Measurements from ENCODE around the gene TPRG1L.
A peak's percentile ranks its signal among the peaks of the same experiment; 100 is the strongest.

TPRG1L gene

DNA sequence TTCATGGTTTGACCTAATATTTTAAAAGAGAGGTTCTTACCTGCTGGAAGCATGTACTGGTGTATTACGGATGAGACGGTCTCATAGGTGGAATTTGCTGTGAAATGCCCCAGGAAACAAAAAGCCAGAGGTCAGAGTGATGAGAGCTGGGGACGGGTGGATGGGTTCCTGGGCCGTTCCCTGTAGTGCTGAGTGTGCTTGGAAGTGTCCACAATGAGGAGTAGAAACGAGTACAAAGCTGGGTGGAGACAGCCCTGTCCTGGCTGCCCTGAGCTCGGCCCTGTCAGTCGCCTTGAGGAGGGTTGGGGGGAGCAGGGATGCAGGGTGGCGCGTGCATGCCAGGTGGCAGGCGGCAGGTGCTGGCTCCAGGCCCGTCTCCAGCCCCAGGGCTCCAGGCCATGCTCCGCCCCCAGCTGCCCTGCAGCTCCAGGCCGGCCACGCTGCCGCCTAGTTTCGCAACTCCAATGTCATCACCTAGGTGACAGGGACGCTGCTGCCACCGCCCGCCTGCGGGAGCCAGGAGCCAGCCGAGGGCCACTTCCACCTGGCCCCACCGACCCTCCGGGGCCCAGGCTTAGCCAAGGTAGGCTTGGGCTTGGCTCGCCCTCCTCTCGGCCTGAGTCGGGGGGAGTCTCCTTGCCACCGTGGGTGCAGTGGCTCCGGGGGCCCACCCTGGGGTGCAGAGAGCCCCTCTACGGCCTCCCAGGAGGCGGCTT, 43.9 kb downstream of the TPRG1L start:
- peak; percentile 61 for DNase-seq

DNA sequence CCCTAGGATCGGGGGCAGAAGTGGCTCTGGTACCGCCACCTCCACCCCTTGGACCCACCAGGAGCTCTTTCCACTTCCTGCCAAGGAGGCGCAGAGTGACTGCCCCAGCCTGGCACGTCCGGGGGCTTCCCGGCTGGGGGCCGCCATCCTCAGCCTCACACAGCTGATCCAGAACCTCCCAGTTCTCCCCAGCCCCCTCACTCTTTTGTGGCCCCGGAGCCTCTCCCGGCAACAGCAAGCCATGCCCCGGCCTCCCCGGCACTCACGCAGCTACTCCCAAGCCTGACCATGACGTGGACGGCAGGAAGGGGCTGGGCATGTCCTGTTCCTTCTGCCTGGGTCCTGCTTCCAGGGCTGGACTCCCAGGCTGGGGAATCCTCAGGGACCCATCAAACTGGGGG, 44.6 kb downstream of the TPRG1L start:
- peak; percentile 30 for DNase-seq

DNA sequence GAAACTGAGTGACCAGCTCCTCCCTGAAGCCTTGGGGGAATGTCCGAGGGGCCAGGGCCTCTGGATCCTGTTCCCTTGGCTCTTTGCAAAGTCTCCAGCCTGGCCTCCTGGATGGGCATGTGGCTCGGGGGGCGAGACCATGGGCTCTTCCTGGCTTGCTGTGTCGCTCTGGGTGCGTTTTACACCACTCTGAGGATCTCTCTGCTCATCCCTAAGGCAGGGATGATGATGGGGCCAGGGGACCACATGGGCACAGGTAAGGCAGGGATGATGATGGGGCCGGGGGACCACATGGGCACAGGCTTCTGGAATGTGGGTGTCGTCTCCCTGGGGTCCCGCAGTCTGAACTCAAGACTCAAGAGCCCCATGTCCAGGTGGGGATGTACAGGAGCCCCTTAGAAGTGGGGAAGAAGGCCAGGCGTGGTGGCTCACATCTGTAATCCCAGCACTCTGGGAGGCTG, 45.2 kb downstream of the TPRG1L start:
- peak; percentile 30 for DNase-seq

DNA sequence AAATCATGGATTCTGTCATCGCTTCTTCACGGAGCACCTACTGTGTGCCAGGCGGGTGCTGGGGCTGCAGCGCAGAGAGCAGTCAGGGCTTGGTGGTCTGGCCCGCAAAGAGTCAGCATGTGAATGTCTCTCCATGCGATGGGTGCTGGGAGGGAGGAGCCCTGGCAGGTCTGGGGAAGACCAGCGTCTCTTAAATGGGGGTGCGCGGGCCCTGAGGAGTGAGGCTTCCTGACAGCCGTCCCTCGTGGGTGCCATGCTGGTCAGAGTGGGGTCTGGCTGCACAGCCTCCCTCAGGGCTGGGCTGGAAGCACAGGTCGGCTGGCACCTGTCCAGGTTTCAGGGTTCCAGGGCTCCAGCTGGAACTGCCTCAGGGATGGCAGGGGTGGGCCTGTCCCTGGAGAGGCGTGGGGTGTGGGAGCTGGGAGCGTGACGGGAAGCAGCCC, 46.0 kb downstream of the TPRG1L start:
- no peak for DNase-seq

DNA sequence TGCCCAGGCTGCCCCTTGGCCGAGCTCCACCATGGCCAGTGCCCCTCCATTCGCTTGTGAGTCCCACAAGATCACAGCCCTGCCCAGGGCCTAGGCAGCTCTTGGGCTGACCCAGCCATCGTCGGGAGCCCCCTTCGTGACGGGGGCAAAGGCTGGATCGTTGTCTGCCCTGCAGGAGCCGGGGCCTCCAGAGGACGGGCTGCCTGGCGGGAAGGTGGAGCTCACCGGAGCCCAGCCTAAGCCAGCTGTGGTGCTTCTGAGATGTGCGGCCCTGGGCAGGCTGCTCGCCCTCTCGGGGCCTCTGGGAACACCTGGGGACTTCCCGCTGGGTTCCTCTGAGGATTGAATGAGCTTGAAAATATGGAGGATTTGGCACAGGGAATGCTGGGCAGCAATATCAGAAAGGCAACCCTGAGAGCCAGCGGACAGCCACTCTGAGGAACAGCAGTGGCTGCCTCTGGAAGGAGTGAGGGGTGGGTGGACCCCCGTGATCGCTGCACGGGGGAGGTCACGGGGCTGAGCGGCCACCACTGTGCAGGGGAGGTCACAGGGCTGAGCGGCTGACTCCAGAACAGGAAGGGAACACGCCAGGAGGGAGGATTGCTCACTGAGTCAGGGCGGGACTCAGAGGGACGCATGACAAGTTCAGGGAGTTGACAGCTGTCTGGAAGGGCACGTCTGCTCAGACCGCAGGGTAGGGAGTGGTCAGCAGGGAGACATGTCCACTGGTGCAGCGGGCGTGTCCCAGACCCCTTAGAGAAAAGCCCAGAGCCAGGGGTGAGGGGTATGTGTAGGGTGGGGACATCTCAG, 46.8 kb downstream of the TPRG1L start:
- DNase-seq, result no peak

DNA sequence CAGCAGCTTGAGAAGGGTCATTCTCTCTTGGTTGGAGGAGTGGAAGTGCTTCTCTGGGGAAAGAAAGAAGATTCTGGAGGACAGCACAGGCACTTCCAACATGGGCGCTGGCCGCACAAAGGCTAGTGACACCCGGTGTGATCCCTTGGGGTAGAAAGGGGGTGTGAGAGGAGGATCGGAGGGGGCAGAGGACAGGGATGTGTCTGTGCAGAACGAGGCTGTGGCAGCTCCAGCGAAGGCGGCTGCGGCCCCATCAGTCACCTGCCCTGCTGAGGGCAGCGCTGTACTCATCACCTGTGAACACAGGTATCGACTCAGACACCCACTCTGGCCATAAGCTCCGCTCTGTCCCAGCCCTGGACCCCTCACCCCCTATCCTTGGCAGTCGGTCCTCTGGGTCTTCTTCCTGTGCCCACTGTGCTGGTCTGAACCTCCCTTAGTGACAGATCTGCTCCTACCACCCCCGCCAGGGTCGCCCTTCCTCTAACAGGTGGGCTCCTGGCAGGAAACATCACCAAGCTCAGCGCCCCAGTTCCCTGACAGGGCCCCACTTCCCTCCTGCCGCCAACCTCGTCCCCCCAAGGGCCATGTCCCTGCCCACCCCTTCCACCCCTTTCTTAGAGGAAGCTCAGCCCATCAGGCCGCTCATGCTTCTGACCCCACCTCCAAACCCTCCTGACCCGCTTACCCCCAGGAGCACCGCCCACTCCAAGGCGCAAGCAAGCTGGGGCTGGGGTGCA, 47.6 kb downstream of the TPRG1L start:
- no peak for DNase-seq

DNA sequence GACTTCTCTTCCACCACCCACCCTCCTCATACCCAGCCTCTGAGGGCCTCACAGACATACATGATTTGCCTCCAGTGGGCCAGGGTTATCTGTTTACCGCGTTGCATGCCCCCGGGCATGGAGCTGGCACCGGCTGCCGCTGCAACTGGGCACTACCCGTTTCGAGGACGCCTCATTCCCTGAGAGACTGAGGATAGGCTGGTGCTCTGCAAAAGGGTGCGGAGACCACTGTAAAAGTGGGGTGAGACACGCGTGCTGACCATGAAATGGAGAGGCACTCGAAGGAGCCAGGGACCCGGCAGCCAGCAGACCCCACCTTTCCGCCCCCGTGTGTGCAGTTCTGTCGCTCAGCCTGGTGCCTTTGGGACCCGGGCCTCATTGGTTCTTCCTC, 48.2 kb downstream of the TPRG1L start:
- DNase-seq, result no peak

DNA sequence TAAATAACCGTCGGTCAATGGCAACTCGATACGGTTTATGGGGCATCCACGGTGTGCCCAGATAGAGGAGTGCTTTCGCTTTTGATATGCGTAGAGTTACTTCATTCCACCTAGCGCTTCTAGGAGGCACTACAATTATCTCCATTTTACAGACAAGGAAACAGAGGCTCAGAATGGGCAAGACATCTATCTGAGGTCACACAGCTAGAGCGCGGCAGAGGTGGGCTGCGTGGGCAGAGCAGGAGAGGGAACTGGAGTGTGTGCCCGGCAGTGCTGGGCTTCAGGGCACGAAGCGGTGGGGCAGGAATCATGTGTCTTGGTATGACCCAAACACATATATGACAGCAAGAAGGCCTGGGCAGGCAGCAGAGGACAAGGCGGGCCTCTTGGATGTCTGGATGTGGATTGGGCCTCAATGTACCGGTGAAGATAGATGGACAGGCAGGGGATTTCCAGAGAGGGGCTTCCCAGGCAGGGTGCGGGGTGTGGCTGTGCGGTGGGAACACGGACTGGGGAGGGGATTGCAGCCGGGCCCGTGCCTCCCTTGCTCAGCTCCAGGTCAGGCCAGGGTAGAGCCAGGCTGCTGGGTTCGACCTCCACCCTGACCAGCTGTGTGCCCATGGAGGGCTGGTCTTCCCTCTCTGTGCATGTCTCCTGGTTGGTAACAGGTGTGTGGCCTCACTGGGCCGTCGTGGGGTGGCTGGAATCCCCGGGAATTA, 48.7 kb downstream of the TPRG1L start:
- no peak for DNase-seq

DNA sequence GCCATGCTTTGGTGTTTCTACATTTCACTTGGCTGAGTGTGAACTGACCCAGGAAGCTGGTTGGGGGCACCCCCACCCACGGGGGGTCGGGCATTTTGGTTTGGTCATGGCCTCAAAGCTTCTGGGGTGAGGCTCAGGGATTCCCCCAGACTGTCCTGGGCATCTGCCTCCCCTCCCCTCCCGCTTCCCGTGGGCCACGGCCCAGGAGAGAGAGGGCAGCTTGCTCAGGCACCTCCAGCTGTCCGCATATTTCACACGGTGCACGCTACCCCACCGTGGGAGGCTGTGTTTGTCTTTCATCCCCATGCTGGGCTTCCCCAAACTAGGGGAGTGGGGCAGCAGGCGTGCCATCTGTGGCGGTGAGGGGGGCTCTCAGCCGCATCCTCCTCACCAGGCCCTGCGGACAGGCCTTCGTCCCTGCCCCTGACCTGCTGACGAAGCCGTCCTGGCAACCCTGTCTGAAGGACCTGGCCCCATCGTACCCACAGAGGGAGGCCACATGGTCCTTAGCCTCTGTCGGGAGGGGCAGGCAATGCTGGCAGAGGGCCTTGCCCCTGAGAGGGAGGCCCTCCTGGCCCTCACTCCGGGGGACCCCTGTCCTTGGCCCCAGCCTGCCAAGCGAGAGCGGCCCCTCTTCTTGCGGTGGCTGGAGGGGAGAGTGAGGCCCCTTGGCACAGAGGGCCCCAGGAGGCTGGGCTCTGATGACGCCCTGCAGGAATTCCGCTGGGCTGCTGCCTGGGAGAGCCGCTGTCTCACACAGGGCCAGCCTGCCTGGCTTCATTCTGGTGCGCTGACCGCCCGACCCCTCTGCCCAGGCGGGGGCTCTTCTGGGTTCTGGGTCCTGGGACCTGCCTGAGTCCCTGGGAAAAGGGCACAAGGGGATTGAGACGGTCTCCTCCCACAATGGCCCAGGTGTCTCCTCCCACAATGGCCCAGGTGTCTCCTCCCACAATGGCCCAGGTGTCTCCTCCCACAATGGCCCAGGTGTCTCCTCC, 49.6 kb downstream of the TPRG1L start:
- no peak for DNase-seq

DNA sequence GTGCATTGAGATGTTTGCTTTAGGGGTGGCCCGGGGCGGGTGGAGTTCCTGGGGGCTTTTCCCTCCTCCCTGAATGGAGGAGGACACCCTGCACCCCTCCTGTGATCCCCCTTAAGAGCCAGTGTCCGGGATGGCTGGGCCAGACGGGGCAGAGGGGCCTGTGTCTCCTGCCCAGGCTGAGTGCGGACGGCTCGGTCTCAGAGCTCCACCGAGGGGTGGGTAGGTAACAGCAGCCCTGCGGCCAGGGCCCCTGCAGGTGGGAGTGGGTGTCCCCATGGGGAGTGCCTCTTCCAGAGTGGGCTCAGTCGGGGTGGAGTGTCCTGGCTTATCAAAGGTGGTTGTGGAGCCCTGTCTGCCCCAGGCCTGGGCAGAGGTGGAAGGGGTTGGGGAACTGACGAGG, 50.6 kb downstream of the TPRG1L start:
- DNase-seq, result no peak

DNA sequence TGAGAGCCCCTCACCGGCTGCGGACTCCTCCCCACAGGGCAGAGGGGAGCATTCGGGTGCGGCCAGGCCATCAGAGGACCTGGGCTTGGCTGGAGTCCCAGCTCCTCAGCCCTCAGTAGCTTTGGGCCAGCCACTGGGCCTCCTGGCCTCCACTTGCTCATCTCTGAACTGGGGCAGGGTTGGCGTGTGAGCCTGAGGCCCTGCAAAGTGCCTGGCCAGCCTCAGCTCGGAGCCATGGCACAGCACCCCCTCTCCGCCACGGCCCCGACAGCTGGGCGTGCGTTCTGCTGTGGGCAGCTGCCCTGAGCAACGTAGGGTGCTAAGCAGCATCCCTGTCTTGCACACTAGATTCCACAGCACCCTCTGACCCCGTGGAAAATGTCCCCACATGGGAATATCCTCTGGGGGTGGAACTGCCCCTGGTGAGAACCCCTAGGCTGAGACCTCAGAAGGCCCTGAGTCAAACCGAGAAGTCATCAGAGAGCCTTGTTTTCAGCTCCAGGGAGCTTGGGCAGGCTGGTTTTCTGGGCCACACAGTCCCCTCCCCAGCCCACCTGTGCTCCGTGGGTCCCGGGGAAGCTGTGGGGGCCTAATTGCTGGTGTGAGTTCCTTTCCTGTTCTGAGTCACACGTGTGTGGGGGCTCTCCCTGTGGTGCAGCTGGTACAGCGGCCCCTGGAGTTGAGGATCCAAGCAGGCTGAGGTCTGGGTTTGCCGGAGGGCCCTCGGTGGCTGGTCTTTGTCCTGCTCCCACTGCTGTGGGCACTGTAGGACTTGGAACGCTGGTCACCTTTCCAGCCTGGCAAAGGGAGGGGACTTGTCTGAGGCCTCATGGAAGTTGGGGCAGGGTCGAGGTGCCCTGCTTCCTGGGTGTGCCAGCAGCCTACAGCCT, 52.0 kb downstream of the TPRG1L start:
- no peak for DNase-seq

DNA sequence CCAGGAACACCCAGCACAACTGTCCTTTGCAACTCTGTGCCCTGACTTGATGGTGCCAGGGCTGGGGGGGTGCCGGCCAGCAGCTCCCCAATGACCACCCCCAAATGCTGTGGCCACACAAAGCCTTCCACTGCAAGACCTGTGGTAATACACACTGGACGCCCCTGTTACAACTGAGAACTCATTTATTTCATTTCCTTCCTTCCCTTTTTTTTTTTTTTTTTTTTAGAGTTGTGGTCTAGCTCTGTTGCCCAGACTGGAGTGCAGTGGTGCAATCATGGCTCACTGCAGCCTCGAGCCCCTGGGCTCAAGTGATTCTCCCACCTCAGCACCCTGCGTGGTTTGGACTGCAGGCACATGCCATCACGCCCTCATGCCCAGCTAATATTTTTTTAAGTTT, 52.7 kb downstream of the TPRG1L start:
- no peak for DNase-seq

DNA sequence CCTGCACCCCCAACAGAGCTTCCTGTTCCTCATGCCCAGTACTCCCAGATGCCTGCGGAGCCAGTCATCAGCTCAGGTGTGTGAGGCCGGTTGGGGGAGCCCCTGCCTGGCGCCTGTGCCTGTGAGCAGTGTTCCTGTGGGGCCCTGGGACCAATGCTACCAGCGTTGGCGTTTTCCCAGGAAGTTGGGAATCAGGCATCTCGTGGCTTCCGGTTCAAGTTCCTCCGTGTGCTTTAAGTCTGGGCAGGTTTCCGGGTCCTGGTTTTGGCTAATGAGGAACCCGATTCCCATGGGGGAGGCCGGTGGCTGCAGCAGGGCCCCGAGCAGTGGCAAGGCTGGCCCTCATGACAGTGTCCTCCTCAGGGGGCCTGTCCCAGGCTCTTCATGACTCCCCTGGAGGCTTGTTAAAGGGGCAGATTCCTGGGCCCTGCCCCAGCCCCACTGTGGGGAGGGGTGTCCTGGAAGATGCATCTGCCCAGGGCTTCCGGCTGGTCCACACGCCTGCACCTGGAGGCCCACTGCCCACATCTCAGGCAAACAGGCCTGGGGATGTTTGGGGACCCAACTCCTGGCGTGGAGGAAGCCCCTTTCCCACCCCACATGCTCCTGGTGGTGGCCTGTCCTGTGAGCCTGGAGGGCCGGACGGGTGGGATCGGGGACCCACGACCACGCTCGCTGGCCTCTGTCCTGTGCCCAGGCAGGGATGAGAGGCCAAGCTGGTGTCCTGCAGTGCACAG, 53.7 kb downstream of the TPRG1L start:
- no peak for DNase-seq

DNA sequence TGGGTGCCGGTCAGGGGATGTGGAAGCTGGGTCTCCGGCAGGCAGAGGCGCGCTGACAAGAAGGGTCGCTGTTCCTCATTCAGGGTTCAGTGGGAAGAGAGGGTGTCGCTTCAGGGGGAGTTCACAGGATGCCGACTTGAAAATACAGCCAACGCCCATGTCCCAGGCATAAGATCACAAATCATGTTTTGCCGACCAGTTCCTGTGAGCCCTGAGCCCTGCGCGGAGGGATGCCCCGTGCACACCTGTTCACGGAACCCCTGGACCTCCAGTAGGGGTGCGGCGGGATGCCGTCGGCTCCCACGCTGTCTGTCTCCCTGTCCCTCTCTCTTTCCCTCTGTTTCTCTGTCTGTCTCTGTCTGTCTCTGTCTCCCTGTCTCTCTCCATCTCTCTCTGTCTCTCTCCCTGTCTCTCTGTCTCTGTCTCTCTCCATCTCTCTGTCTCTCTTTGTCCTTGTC, 54.3 kb downstream of the TPRG1L start:
- no peak for DNase-seq

Measured in right forelimb (tissue), 1 donor.